ENCODE data around the gene IGBP1. TPM values are rescaled to one million over a fixed set of nuclear protein-coding genes. Genes with fewer than 3 reads are reported as not detected.

IGBP1 gene
- total RNA-seq, 1 experiment from 2014 or later = 43.0 TPM

- intact Hi-C loops (cut with micrococcal nuclease) = loop anchor here (2.0 kb wide), 1 partner anchor 41 kb away; no protein-coding TSS in a partner anchor
- no peak overlapping the region; the same call in 1 of the 2 replicates for H3K9ac ChIP-seq (ENCODE audit: low read length)
- H3K4me2 ChIP-seq (ENCODE audit: low read length) = no peak overlapping the region; the same call in 1 of the 2 replicates
- H3K4me1 ChIP-seq (ENCODE audit: insufficient read depth, low read length) = peaks cover 35% of the 10 kb centered on the region
- DNase-seq = peak; percentile 59
- H3K4me3 ChIP-seq (ENCODE audit: low read length) = no peak overlapping the region
- ChIA-PET CTCF (interaction anchor here (0.7 to 0.9 kb wide), 2 partner anchors 8 to 9 kb away, joined by 3 to 4 read pairs; no protein-coding TSS in a partner anchor), POLR2A (ENCODE audit: unreplicated experiment) (interaction anchor here (0.6 kb wide), 1 partner anchor 8 kb away, joined by 3 read pairs; no protein-coding TSS in a partner anchor)
- no peaks in the 10 kb centered on the region for H3K79me2 ChIP-seq (ENCODE audit: low read length)
- BruUV-seq (replicated peaks) = TSS peak; percentile 64
- H3K9me2 ChIP-seq (replicated peaks; ENCODE audit: low read length) = no peaks in the 10 kb centered on the region
- no peaks in the 10 kb centered on the region for H3K36me3 ChIP-seq (ENCODE audit: low read depth, low read length)
- H4K20me1 ChIP-seq (ENCODE audit: low read length) = no peaks in the 10 kb centered on the region
- H3K27me3 ChIP-seq (ENCODE audit: low read length) = no peaks in the 10 kb centered on the region
- peak overlapping the region; percentile 57 for H3K27ac ChIP-seq (ENCODE audit: low read length)
- H3F3A ChIP-seq (ENCODE audit: low read length, unreplicated experiment) = no peaks in the 10 kb centered on the region
- no peaks in the 10 kb centered on the region for H3K9me3 ChIP-seq (ENCODE audit: low read length)
- peak overlapping the region; percentile 75 for H2AFZ ChIP-seq (ENCODE audit: low read length)
- ATAC-seq = peak; percentile 54
- TF ChIP-seq EZH2phosphoT487 (IDR thresholded peaks at IDR 0.05; ENCODE audit: borderline replicate concordance, low read length) (no peak), EZH2 (IDR thresholded peaks at IDR 0.05; ENCODE audit: low read length, unreplicated experiment) (no peak), CTCF (conservative IDR thresholded peaks at IDR 0.05; ENCODE audit: low read depth, low read length) (no peak)
These were observed 45.2 kb upstream of the IGBP1 start for GRCh38 chrX:70087857-70088630.

DNA sequence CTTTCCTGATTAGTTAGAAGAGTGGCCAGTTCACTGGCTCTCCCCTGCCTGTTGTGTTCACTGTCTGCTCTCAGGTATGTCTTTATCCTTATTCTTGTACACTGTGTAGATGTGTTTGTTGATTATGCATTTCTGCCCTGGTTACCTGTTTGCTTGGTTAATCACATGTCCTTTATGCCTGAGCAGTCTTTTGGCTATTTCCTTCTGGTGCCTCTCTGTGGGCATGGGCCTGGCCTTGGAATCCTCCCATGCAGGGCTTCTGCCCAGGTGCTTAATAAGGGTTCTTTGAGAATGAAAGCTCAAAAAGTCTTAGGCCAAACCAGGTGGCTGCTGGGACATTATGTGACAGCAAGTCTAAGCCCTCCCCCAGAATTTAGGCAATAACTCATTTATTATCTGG lies 44.5 kb upstream of the IGBP1 start:
- Histone ChIP-seq H3K9me3 (ENCODE audit: low read length) (no peaks in the 10 kb centered on the region), H3K4me2 (ENCODE audit: low read length) (no peak overlapping the region), H4K20me1 (ENCODE audit: low read length) (no peaks in the 10 kb centered on the region), H3K27me3 (ENCODE audit: low read length) (no peaks in the 10 kb centered on the region), H3K4me3 (ENCODE audit: low read length) (no peak overlapping the region), H3K27ac (ENCODE audit: low read length) (peak overlapping the region; percentile 57), H3K36me3 (ENCODE audit: low read depth, low read length) (no peaks in the 10 kb centered on the region), H3K9me2 (replicated peaks; ENCODE audit: low read length) (no peaks in the 10 kb centered on the region), H3K4me1 (ENCODE audit: insufficient read depth, low read length) (peaks cover 35% of the 10 kb centered on the region), H3K9ac (ENCODE audit: low read length) (no peak overlapping the region), H2AFZ (ENCODE audit: low read length) (no peak overlapping the region), H3K79me2 (ENCODE audit: low read length) (no peaks in the 10 kb centered on the region), H3F3A (ENCODE audit: low read length, unreplicated experiment) (no peaks in the 10 kb centered on the region)
- ChIA-PET CTCF (no interaction called here), POLR2A (ENCODE audit: unreplicated experiment) (interaction anchor here (0.5 kb wide), 1 partner anchor 8 kb away, joined by 5 read pairs; no protein-coding TSS in a partner anchor)
- DNase-seq = no peak
- TF ChIP-seq EZH2 (IDR thresholded peaks at IDR 0.05; ENCODE audit: low read length, unreplicated experiment) = no peak
- no peak for TF ChIP-seq CTCF (conservative IDR thresholded peaks at IDR 0.05; ENCODE audit: low read depth, low read length)
- no peak for TF ChIP-seq EZH2phosphoT487 (IDR thresholded peaks at IDR 0.05; ENCODE audit: borderline replicate concordance, low read length)
- no peak; the same call in 1 of the 2 replicates for ATAC-seq
- intact Hi-C loops (cut with micrococcal nuclease) = loop anchor here (2.0 kb wide), 1 partner anchor 42 kb away; no protein-coding TSS in a partner anchor
- BruUV-seq (replicated peaks) = no TSS peak

Data from PC-3 (cell line).